D721Med (cell line): ENCODE measurements around the gene LACTBL1.
"Not testable (repeated sequence)": the region's sequence is repeated elsewhere in the genome, so short reads cannot be mapped to it uniquely, and the experiment has no call there.

ENCODE experiments used
- DNase-seq: peaks from one replicate; pipeline ENCODE4 v3.0.0; 2011; ENCODE audit warnings: low spot score; ENCODE audit not compliant: insufficient read length
- FAIRE-seq: peaks from 2 replicates; lab custom pipeline; 2011; peaks lifted over from hg19 to GRCh38; lab: Jason Lieb, UNC
- CTCF ChIP-seq: IDR thresholded peaks from 2 replicates; pipeline ENCODE4 v1.5.1; 2012; ENCODE audit warnings: mild to moderate bottlenecking, control low read depth; ENCODE audit not compliant: insufficient read depth; ENCODE audit errors: missing control alignments

LACTBL1 gene

GRCh38 chr1:23013657-23014056 lies 41.0 kb upstream of the LACTBL1 start:
- DNase-seq (peak; percentile 49), FAIRE-seq (no peak)
- no peak for TF ChIP-seq CTCF

- not testable (repeated sequence) for DNase-seq, FAIRE-seq
These were observed 37.4 kb upstream of the LACTBL1 start for GRCh38 chr1:23010025-23010424.

GRCh38 chr1:23008901-23009300 lies 36.2 kb upstream of the LACTBL1 start:
- FAIRE-seq, result no peak

GRCh38 chr1:23007106-23007505 lies 34.4 kb upstream of the LACTBL1 start:
- no peak for TF ChIP-seq CTCF

More at GRCh38 chr1:23008901-23009300, 36.2 kb upstream of the LACTBL1 start:
- DNase-seq, result no peak
- no peak for TF ChIP-seq CTCF

GRCh38 chr1:23004769-23005168 lies 32.1 kb upstream of the LACTBL1 start:
- DNase-seq, FAIRE-seq: not testable (repeated sequence)

More at GRCh38 chr1:23007106-23007505, 34.4 kb upstream of the LACTBL1 start:
- DNase-seq, result no peak
- no peak for FAIRE-seq

- no peak for TF ChIP-seq CTCF
- FAIRE-seq (no peak), DNase-seq (no peak)
These were observed 31.4 kb upstream of the LACTBL1 start for GRCh38 chr1:23004112-23004511.

GRCh38 chr1:23002218-23002617 lies 29.6 kb upstream of the LACTBL1 start:
- FAIRE-seq, DNase-seq: not testable (repeated sequence)

- not testable (repeated sequence) for FAIRE-seq, DNase-seq
These were observed 27.5 kb upstream of the LACTBL1 start for GRCh38 chr1:23000133-23000532.

- not testable (repeated sequence) for FAIRE-seq
These were observed 24.9 kb upstream of the LACTBL1 start for GRCh38 chr1:22997528-22997927.

GRCh38 chr1:22995774-22996173 lies 23.1 kb upstream of the LACTBL1 start:
- no peak for TF ChIP-seq CTCF
- DNase-seq (no peak), FAIRE-seq (no peak)

More at GRCh38 chr1:22997528-22997927, 24.9 kb upstream of the LACTBL1 start:
- DNase-seq, result not testable (repeated sequence)

- DNase-seq, FAIRE-seq: not testable (repeated sequence)
These were observed 20.6 kb upstream of the LACTBL1 start for GRCh38 chr1:22993220-22993795.

GRCh38 chr1:22992384-22992783 lies 19.7 kb upstream of the LACTBL1 start:
- not testable (repeated sequence) for FAIRE-seq, DNase-seq
